NCI-H510A treated with DMSO at 0.1 percent for 48 hours (cell line): ENCODE results near the gene MACF1.

Experiments used
- DNase-seq: peaks from one replicate; lab custom pipeline; 2025; lab: John Stamatoyannopoulos, UW

Gene MACF1

DNA sequence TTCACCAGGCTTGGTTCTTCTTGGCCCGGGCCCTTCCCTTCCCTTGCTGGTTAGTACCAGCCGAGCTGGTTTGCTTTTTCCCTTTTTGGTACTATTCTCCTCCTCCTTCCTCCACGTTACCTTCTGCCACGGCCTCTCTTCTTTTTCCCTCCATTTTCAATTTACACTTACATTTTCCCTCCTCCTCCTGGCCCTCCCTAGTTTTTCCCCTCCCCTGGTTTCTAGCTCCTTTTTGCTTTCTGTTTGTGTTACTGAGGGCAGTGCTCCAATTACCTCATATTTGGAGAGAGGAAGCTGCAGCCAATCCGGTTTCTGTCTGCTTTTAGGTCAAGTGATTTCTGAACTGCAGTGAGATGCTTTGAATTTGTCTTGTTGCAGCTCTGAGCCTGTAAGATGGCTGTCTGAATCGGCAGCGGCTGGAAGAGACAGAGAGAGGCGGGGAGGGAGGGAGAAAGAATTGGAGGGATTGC lies 63.7 kb downstream of the MACF1 start:
- peak; percentile 100 for DNase-seq

DNA sequence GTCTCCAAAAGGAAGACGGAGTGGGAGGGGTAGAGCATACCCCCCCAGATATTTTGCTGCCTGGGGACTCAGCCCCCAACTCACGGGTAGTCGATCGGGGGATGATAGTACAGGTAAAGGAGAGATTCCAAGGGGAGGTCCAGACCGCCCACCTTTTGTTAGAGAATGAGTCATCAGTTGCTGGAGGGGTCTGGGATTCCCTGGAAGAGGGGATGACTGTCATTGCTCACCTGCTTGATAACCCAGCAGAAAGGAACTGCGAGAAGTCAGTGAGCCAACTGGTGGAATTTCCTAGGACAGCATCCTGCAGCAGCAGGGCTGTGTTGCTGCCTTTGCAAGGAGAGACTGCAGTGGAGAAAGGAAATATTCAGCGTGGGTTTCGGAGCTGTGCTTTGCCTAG lies 64.4 kb downstream of the MACF1 start:
- no peak for DNase-seq

DNA sequence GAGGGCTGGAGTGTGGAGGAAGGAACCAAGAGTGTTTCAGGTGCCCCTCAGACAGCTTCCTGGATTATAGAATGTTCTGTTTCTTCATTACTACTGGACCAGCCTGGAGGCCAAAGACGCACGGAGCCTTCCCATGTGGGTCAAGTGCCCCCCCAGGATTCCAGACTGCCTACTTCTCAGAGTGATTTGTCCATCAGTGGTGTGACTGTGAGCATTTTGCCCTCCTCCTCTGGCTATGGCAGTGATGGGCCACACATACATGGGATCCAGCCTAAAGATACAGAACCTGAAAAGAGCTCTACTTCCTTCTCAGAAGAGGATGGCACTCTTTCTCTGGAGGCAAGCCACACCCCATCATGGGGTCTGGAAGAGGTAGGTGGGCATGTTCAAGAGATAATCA lies 64.9 kb downstream of the MACF1 start:
- no peak for DNase-seq

DNA sequence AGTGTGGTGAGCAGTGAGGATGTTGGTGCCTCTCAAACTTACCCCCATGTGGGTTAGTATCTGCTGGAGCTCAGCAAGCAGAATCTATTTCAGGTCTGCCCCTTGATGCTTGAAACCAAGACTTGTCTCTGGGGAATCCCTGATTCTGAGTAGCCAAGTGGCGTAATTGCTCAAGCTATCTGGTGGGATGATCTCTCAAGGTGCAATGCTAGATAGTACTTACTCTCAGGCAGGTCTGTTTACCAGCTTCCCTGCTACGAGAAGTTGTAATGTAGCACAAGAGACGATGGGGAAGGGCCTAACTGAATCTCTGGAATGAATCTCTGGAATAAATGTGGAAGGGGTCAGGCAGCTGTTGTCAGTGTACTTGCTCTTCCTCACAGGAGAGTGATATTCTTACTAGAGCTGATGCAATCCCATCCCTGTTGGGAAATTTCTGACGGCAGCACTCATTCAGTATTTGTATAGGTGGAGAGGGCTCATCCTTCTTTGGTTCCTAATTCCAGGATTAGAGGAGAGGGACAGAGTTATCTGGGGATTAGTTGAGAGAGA lies 65.4 kb downstream of the MACF1 start:
- peak; percentile 99 for DNase-seq

DNA sequence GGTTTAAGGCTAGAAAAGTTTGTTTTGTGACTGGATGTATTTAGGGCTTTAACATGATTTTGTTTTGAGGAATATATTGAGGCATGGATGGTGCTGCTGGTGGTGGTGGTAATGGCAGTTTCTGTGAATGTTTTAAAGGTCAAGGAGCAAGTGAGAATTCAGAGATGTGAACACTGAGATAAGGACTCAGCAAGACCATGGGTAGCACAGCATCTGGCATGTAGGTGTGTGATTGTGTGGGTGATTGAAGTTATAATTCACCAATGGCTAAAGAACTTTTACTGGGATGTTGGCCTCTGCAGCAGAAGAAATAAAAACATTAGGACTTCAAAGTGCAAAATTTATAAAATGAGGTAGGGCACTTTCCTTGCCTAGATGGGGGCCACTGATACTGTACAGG lies 65.9 kb downstream of the MACF1 start:
- no peak for DNase-seq

DNA sequence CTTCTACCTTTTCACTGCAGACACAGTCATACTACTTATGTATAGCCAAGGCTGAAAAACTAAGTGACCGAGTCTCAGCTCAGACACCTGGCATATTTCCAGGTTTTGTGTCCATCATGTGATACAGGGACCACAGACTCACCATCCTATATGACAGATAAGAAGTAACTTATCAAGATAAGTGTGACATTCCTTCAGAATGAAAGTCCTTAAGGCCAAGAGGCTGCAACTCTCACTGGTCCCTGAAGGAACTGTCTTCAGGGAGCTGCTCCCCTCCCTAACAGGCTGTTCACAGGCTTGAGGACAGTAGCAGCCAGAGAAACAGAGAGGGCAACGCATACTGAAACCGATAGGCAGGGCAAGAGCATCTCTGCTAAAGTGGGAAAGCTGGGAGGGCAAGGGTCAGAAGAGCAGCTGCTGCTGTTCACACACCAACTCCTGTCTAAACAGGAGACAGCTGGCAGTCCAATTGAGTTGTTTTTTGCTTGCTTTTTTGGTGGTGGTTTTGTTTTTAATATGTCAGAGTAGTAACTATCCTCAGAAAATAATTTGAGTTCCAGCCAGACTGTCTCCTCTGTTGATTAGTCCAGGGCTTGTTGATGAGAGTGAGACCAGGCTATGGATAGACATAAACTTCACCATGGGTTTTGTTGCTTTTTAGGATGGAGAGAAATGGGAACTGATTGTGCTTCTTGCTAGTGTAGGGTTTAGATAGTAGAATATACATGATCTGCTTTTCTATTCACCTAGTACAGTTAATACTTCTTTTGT lies 67.7 kb downstream of the MACF1 start:
- DNase-seq, result peak; percentile 100

DNA sequence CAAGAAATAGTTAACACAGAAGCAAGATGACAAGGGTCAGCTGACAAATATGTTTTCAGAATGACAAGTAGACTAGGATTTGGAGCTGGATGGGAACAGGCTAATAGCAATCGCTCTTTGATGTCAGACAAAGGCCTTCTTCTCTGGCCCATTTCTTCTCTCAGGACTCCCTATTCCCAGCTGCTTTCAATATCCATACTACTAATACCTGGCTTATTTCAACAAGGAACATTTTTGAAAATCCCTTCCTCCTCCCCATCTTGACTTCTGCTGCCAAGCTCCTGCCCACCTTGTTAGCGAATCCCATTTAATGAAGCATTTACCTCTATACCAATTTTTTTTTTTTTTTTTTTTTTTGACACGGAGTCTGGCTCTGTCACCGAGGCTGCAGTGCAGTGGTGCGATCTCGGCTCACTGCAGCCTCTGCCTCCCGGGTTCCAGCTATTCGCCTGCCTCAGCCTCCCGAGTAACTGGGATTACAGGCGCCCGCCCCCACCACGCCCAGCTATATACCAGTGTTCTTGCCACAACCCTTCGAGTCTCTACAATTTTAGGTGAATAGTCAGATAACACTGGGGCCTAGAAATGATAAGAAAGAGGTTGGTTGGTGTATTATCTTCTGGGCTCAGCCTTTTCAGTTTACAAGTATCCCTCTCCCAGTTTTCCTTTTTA lies 68.4 kb downstream of the MACF1 start:
- no peak for DNase-seq

DNA sequence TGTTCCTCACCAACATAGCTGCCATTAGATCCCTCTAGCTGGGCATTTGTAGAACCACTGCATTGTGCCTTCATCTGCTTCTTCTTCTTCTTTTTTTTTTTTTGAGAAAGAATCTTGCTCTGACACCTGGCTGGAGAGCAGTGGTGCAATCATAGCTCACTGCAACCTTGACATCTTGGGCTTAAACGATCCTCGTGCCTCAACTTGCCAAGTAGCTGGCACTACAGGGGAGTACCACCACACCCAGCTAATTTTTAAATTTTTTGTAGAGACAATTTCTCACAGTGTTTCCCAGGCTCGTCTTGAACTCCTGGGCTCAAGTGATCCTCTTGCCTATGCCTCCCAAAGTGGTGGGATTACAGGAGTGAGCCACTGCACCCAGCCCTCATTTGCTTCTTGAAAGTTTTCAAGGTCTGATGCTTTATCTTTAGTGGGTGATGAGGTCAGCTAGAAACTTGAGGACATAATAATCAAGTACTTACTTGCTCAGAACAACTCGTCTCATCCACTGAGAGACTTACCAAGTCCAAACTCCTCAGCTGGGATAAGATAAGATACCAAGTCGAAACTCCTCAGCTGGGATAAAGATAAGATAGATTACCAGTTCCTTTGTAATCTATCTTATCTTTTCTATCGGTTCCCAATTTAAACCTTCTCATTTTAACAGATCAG lies 71.5 kb downstream of the MACF1 start:
- DNase-seq, result no peak

DNA sequence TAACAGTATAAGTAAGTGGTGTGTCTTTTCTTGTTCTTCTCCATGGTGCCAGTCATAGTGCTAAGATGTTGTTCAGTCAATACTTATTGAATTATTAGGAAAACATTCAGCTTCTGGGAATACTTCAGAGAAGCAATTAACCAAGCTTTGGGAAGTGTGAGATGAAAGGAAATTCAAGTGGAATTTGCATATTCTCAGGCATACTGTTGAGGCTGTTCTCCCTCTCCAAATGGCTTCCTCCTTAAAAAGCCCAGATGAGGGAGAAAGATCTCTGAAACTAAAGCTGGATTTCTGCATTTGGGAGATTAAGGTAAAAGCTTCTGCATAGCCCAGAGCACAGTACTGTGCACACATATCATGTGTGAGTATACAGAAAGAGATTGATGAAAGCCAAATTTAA lies 73.4 kb downstream of the MACF1 start:
- no peak for DNase-seq

DNA sequence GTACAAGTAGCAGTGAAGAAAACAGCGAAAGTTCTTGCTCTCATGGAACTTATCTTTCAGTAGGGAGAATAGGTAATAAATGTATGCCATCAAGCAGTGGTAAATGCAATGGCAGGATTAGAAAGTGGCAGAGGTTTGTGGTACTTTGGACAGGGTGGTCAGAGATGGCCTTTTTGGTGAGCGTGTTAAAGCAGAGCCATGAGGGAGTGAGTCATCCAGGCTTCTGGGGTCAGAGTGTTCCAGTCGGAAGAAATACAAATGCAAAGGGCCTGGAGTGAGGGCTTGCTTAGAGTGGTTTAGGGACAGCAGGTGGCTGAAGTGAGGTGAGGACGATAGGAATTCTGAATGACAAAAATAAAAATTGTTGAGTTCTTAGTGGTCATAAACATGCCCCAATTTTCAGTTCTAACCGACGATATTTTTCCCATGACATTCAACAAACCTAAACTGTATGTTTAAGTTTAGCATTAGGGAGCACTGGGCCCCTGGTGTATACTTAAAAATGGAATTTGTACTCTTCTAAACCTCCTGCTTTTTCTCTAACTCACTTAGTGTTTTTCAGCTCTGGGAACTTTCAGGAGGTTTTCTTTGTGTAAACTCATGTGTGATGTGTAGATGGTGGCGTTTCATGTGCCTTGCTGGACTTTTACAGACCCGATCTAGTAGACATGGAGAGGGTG lies 78.2 kb downstream of the MACF1 start:
- DNase-seq, result no peak

DNA sequence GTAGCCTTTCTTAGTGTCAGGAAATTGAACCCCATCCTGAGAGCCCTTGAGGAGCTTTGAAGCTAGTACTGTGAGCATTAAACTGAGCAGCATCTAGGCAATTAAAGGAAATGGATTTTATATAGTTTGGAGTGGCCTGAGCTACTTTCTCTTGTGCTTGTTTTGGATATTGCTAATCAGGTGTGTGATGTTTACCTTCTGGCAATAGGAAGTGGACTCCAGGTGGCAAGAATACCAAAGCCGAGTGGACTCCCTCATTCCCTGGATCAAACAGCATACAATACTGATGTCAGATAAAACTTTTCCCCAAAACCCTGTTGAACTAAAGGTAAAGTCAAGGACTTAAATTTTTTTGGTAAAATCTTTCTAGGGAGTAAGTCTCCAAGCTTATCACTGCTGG lies 79.4 kb downstream of the MACF1 start:
- DNase-seq, result peak; percentile 98

DNA sequence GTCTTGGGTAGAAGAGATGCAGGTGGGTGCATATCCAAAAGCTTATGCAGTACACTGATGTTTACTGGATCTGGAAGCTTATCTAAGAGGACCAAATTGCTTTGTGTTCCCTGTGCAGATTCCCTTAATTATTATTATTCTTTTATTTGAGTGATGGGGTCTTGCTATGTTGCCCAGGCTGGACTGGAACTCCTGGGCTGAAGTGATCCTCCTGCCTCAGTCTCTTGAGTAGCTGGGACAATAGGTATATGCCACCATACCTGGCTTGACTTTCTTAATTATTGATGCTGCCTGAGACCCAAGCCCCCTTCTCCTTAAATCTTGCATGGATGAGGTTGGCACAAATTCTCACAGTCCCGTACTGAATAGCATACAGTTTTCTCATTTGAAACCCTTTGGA lies 83.0 kb downstream of the MACF1 start:
- no peak for DNase-seq

DNA sequence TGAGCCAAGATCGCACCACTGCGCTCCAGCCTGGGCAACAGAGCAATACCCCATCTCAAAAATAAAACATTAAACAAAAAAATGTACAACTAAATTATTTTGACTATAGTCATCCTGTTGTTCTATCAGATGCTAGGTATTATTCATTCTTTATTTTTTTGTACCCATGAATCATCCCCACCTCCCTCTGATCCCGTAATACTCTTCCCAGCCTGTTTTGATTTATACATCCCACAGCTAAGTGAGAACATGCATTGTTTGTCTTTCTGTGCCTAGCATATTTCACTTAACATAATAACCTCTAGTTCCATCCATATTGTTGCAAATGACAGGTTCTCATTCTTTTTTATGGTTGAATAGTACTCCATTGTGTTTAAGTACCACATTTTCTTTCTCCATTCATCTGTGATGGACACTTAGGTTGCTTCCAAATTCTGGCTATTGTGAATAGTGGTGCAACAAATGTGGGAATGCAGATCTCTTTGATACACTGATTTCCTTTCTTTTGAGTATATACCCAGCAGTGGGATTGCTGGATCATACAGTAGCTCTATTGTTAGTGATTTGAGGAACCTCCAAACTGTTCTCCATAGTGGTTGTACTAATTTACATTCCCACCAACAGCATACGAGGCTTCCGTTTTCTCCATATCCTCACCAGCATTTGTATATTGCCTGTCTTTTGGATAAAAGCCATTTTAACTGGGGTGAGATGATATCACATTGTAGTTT lies 84.4 kb downstream of the MACF1 start:
- DNase-seq, result no peak

DNA sequence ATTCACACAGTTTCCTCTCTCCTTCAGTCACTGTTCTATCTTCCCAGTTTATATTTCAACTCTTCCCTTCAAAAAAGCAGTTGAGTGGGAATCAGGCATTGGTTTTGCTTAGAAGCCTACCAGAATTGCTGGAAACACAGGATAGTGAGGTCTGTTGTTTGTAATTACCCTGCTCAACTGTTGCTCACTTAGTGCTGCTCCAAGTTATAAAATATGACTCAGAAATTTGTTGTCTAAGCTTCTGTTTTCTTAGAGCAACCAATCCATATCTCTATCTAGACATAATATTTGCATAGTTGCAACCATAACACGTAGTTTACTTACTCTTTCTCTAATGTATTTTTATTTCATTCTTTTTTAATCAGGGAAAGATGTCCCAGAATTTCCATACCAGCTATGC lies 87.9 kb downstream of the MACF1 start:
- DNase-seq, result no peak

DNA sequence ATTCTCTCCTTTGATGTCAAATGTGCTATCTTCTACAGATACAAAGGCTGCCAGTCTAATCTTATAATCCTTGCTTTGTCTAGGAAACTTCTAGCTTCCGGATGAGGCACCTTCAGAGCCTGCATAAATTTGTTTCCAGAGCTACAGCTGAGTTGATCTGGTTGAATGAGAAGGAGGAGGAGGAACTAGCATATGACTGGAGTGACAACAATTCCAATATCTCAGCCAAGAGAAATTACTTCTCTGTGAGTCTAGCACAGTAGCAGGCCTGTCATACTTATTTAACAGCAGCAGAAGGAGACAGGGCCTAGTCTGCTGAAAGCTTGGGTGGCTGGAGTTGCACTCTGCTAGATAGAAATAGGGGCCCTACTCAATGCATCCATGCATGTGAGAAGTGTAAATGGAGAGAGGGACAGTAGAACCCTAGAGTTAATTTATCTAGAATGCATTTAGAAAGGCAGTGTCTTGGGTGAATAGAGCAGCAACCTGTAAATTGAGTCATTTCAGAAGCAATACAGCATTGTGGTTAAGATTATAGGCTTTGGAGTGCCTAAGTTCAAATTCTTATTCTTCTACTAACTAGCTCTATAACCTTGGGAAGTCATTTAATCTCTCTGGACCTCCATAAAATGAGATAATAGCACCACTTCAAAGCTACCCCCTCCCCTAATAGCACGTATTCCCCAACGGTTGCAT lies 89.0 kb downstream of the MACF1 start:
- DNase-seq, result no peak

DNA sequence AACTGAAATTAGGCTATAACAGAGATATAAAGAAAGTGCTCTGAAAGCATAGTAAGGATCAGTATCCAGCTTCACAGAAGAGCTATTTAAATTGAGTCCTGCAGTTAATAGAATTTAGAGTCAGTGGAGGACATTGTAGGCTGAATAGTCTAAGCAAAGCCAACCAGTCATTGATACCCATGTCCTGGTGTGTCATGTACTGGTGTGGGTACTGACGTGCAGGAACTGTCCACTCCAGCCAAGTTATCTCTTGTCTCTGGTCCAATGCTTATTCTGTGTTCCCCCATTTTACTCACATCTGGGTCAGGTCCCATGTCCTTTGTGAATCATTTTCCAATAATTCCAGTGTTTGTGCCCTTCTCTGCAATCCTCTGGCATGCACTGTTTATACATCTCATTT lies 90.0 kb downstream of the MACF1 start:
- no peak for DNase-seq

DNA sequence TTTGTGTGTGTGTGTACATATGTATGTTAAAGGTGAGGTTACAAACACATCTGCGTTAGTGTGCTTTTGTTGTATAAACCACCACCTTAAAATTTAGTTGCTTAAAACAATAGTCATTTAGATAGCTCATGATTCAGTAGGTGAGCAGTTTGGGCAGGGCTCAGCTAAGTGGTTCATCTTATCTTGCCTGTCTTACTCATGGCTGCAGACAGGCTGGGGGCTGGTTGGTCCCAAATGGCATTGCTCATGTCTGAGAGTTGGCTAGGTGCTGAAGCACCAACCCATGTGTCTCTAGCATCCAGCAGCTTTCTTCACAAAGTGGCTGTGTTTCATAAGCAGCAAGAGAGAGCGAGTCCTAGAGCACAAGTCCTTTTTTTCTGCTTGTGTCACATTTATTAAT lies 91.4 kb downstream of the MACF1 start:
- no peak for DNase-seq

DNA sequence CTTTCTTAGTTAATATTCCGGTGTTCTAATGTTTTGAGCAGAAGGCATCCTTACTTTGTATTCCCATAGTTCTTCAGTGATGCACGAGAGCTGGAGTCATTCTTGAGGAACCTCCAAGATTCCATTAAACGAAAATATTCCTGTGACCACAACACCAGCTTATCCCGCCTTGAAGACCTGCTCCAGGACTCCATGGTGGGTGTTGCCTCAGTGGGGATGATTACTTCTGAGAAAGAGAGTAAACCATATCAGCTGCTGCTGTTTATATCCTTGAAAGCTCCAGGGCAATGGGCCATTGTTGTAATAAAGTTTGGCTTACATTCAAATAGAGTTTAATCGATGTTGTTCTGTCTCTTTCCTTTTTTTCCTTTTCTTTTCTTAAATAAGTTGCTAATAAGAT lies 93.1 kb downstream of the MACF1 start:
- DNase-seq, result no peak

DNA sequence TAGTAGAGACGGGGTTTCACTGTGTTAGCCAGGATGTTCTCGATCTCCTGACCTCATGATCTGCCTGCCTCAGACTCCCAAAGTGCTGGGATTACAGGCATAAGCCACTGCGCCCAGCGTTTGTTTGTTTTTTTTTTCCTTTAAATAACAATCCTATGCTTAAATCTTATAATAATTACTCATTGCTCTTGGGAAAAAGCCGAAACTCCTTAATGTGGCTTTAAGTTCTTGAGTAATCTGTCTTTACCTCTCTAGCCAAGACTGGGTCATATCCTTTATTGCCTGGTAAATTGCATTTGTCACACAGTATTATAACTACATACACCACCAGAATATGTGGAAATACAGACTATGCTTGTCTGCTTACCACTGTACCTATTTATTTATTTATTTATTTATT lies 97.1 kb downstream of the MACF1 start:
- no peak for DNase-seq

DNA sequence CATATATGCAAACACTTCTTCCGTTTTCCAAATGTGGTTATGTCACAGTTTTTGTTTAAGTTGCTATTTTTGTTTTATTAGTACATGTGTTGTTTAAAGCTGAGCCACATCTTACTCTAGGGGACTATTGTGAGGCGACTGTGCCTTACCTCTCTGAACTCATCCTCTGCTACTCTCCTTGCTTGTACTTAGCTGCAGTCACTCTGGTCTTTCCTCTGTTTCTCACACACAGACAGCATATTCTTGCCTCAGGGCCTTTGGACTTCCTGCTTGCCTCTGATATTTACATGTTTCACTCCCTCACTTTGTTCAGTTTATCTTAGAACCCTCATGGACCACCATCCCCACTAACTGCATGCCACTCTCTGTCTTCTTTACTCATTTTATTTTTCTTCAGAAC lies 101.1 kb downstream of the MACF1 start:
- no peak for DNase-seq

DNA sequence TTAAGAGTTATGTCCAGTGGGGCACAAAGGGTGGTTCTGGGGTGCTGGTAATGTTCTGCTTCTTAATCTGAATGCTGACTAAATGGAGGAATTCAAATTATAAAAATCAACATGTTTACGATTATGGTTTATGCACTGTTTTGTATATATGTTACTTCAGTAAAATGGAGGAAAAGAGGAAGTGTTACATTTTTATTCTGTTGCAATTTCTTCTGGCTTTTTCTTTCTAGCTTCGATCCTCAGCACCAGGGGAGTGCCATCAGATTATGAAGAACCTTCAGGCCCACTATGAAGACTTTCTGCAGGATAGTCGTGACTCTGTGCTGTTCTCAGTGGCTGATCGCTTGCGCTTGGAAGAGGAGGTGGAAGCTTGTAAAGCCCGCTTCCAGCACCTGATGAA lies 105.5 kb downstream of the MACF1 start:
- DNase-seq, result no peak
